ENCODE data around the gene FOXC2.

The FOXC2 gene

GRCh38 chr16:86546638-86547013 is 20.0 kb upstream of the FOXC2 start (continued):
- TF ChIP-seq CSDC2 (CRISPR knock-in tag; IDR thresholded peaks at IDR 0.05) (no peak), ESRRG (CRISPR knock-in tag; IDR thresholded peaks at IDR 0.05) (no peak), TOX (CRISPR knock-in tag; IDR thresholded peaks at IDR 0.05; ENCODE audit: borderline replicate concordance) (no peak), OSR1 (CRISPR knock-in tag; IDR thresholded peaks at IDR 0.05) (no peak), PPARA (CRISPR knock-in tag; IDR thresholded peaks at IDR 0.05; ENCODE audit: borderline replicate concordance) (no peak), ZNF565 (CRISPR knock-in tag; conservative IDR thresholded peaks at IDR 0.05; ENCODE audit: low read depth) (no peak)

- TF ChIP-seq PPARA (CRISPR knock-in tag; IDR thresholded peaks at IDR 0.05; ENCODE audit: borderline replicate concordance): no peak
- TF ChIP-seq TSHZ2 (CRISPR knock-in tag; IDR thresholded peaks at IDR 0.05): no peak
- no peak for TF ChIP-seq ZC3H10 (CRISPR knock-in tag; IDR thresholded peaks at IDR 0.05)
- no peak for TF ChIP-seq ZNF70 (CRISPR knock-in tag; IDR thresholded peaks at IDR 0.05)
- no peak for TF ChIP-seq TCF4 (CRISPR knock-in tag; IDR thresholded peaks at IDR 0.05; ENCODE audit: borderline replicate concordance)
- no peak for TF ChIP-seq SNAI2 (CRISPR knock-in tag; IDR thresholded peaks at IDR 0.05)
- TF ChIP-seq GLIS3 (CRISPR knock-in tag; IDR thresholded peaks at IDR 0.05): no peak
- TF ChIP-seq TOX (CRISPR knock-in tag; IDR thresholded peaks at IDR 0.05; ENCODE audit: borderline replicate concordance): no peak
- no peak for TF ChIP-seq ARNTL (CRISPR knock-in tag; IDR thresholded peaks at IDR 0.05; ENCODE audit: borderline replicate concordance, low read depth)
- no peak for TF ChIP-seq CSDC2 (CRISPR knock-in tag; IDR thresholded peaks at IDR 0.05)
- TF ChIP-seq BACH2 (CRISPR knock-in tag; IDR thresholded peaks at IDR 0.05; ENCODE audit: borderline replicate concordance): no peak
- no peak for TF ChIP-seq ZNF565 (CRISPR knock-in tag; conservative IDR thresholded peaks at IDR 0.05; ENCODE audit: low read depth)
- TF ChIP-seq ISL1 (CRISPR knock-in tag; IDR thresholded peaks at IDR 0.05): no peak
- TF ChIP-seq POU6F1 (CRISPR knock-in tag; IDR thresholded peaks at IDR 0.05; ENCODE audit: borderline replicate concordance, low read depth): no peak
- no peak for TF ChIP-seq ZFP3 (CRISPR knock-in tag; IDR thresholded peaks at IDR 0.05)
- TF ChIP-seq ZNF8 (CRISPR knock-in tag; IDR thresholded peaks at IDR 0.05): no peak
- no peak for TF ChIP-seq ZFP30 (CRISPR knock-in tag; IDR thresholded peaks at IDR 0.05)
- no peak for ATAC-seq
These were observed 19.3 kb upstream of the FOXC2 start for GRCh38 chr16:86547286-86547685.

GRCh38 chr16:86549076-86549892 is 17.3 kb upstream of the FOXC2 start:
- no peak for ATAC-seq
- TF ChIP-seq TSHZ2 (CRISPR knock-in tag; IDR thresholded peaks at IDR 0.05) (no peak), PATZ1 (CRISPR knock-in tag; IDR thresholded peaks at IDR 0.05; ENCODE audit: borderline replicate concordance) (no peak), ESRRG (CRISPR knock-in tag; IDR thresholded peaks at IDR 0.05) (no peak), SNAI2 (CRISPR knock-in tag; IDR thresholded peaks at IDR 0.05) (no peak), OSR1 (CRISPR knock-in tag; IDR thresholded peaks at IDR 0.05) (no peak), ZNF8 (CRISPR knock-in tag; IDR thresholded peaks at IDR 0.05) (no peak), POU6F1 (CRISPR knock-in tag; IDR thresholded peaks at IDR 0.05; ENCODE audit: borderline replicate concordance, low read depth) (no peak), PPARA (CRISPR knock-in tag; IDR thresholded peaks at IDR 0.05; ENCODE audit: borderline replicate concordance) (no peak), BACH2 (CRISPR knock-in tag; IDR thresholded peaks at IDR 0.05; ENCODE audit: borderline replicate concordance) (no peak)
